ENCODE data around the gene SORBS2. TPM values are rescaled to one million over a fixed set of nuclear protein-coding genes. Genes with fewer than 3 reads are reported as not detected.

The SORBS2 gene
- total RNA-seq, 2 experiments from 2014 or later = not detected

- Mint-ChIP-seq H3K9me3 (no peaks in the 10 kb centered on the region), H3K4me1 (ENCODE audit: low read depth) (no peaks in the 10 kb centered on the region), H3K27ac (no peak overlapping the region), H3K4me3 (no peak overlapping the region), H3K27me3 (peaks cover 13% of the 10 kb centered on the region), H3K36me3 (ENCODE audit: low read depth) (no peaks in the 10 kb centered on the region)
- no peak for DNase-seq
- Histone ChIP-seq H3K27ac (ENCODE audit: low read depth in 1 of 2, low read length in 2 of 2) (no peak overlapping the region), H3K4me3 (ENCODE audit: low read length) (no peak overlapping the region), H3K4me1 (ENCODE audit: insufficient read depth, low read length) (no peaks in the 10 kb centered on the region), H3K9me3 (ENCODE audit: control insufficient read depth in 1 of 2, insufficient read depth in 1 of 2, low read length in 2 of 2) (no peaks in the 10 kb centered on the region), H3K36me3 (ENCODE audit: insufficient read depth, low read length) (no peaks in the 10 kb centered on the region), H3K27me3 (ENCODE audit: control insufficient read depth in 1 of 2, insufficient read depth in 2 of 2, low read length in 2 of 2) (no peaks in the 10 kb centered on the region)
- TF ChIP-seq CTCF (IDR thresholded peaks at IDR 0.05) = no peak
- POLR2A ChIA-PET = no interaction called here
- intact Hi-C loops (cut with DNase I, micrococcal nuclease) = no loop called here
- CTCF ChIA-PET = no interaction called here
- no peak for ATAC-seq (ENCODE audit: poor library complexity)
These were observed 53.2 kb downstream of the SORBS2 start for GRCh38 chr4:185758807-185759206.

GRCh38 chr4:185755451-185755850 lies 56.5 kb downstream of the SORBS2 start:
- CTCF ChIA-PET = no interaction called here

GRCh38 chr4:185754961-185755360 lies 57.0 kb downstream of the SORBS2 start:
- Histone ChIP-seq H3K4me1 (ENCODE audit: insufficient read depth, low read length) (no peaks in the 10 kb centered on the region), H3K27ac (ENCODE audit: low read depth in 1 of 2, low read length in 2 of 2) (no peak overlapping the region), H3K4me3 (ENCODE audit: low read length) (no peak overlapping the region), H3K9me3 (ENCODE audit: control insufficient read depth in 1 of 2, insufficient read depth in 1 of 2, low read length in 2 of 2) (no peaks in the 10 kb centered on the region), H3K36me3 (ENCODE audit: insufficient read depth, low read length) (no peaks in the 10 kb centered on the region), H3K27me3 (ENCODE audit: control insufficient read depth in 1 of 2, insufficient read depth in 2 of 2, low read length in 2 of 2) (no peaks in the 10 kb centered on the region)
- CTCF ChIA-PET = no interaction called here
- Mint-ChIP-seq H3K9me3 (no peaks in the 10 kb centered on the region), H3K36me3 (ENCODE audit: low read depth) (no peaks in the 10 kb centered on the region), H3K4me3 (no peak overlapping the region), H3K27ac (no peak overlapping the region), H3K4me1 (ENCODE audit: low read depth) (no peaks in the 10 kb centered on the region), H3K27me3 (peaks cover 10% of the 10 kb centered on the region)
- intact Hi-C loops (cut with DNase I, micrococcal nuclease) = no loop called here
- DNase-seq (no peak), ATAC-seq (ENCODE audit: poor library complexity) (no peak)
- POLR2A ChIA-PET = no interaction called here
- no peak for TF ChIP-seq CTCF (IDR thresholded peaks at IDR 0.05)

More at GRCh38 chr4:185755451-185755850, 56.5 kb downstream of the SORBS2 start:
- Histone ChIP-seq H3K9me3 (ENCODE audit: control insufficient read depth in 1 of 2, insufficient read depth in 1 of 2, low read length in 2 of 2) (no peaks in the 10 kb centered on the region), H3K27ac (ENCODE audit: low read depth in 1 of 2, low read length in 2 of 2) (no peak overlapping the region), H3K4me3 (ENCODE audit: low read length) (no peak overlapping the region), H3K36me3 (ENCODE audit: insufficient read depth, low read length) (no peaks in the 10 kb centered on the region), H3K4me1 (ENCODE audit: insufficient read depth, low read length) (no peaks in the 10 kb centered on the region), H3K27me3 (ENCODE audit: control insufficient read depth in 1 of 2, insufficient read depth in 2 of 2, low read length in 2 of 2) (no peaks in the 10 kb centered on the region)
- no peak overlapping the region for H3K4me3 Mint-ChIP-seq
- no peaks in the 10 kb centered on the region for H3K4me1 Mint-ChIP-seq (ENCODE audit: low read depth)
- no peak overlapping the region for H3K27ac Mint-ChIP-seq
- H3K36me3 Mint-ChIP-seq (ENCODE audit: low read depth) = no peaks in the 10 kb centered on the region
- H3K27me3 Mint-ChIP-seq = peaks cover 7% of the 10 kb centered on the region
- intact Hi-C loops (cut with DNase I, micrococcal nuclease) = no loop called here
- ATAC-seq (ENCODE audit: poor library complexity) (no peak), DNase-seq (no peak)
- no peak for TF ChIP-seq CTCF (IDR thresholded peaks at IDR 0.05)
- POLR2A ChIA-PET = no interaction called here
- H3K9me3 Mint-ChIP-seq = no peaks in the 10 kb centered on the region
